Ovary (tissue), 3 donors: ENCODE results near the gene MEN1.

ENCODE experiments used
- CTCF ChIP-seq, 3 donors: fragments of 450-650 bp in 2 of 3; fragments of 200-600 bp in 1 of 3; IDR thresholded peaks; one replicate each; pipeline versions ENCODE4 v1.5.1 to v1.8.0; 2016 to 2022; ENCODE audit warnings: antibody characterized with exemption in 3 of 3, mild to moderate bottlenecking in 1 of 3
- EP300 ChIP-seq: sonication (generic); formaldehyde crosslinking; IDR thresholded peaks from one replicate; pipeline ENCODE4 v1.6.1; 2017; ENCODE audit warnings: antibody characterized with exemption
- POLR2A ChIP-seq: fragments of 450-650 bp; IDR thresholded peaks from one replicate; pipeline ENCODE4 v1.6.1; 2017; ENCODE audit warnings: antibody characterized with exemption, mild to moderate bottlenecking, moderate library complexity
- donor health status: DM: no; HTN: no; CAD: no.

- no peak for TF ChIP-seq CTCF (IDR thresholded peaks at IDR 0.05)
- no peak for TF ChIP-seq POLR2A
- TF ChIP-seq EP300, result no peak
These were observed 33.5 kb upstream of the MEN1 start for GRCh38 chr11:64843686-64844329.
